GM12891 (cell line): ENCODE data around the gene RHOBTB1.

Experiments
- POLR2A ChIP-seq: IDR thresholded peaks from 2 replicates; pipeline ENCODE4 v1.6.1; 2011; ENCODE audit warnings: low read depth, low read length, control low read depth
- POLR2AphosphoS5 ChIP-seq: IDR thresholded peaks from 2 replicates; pipeline ENCODE4 v1.6.1; 2011; ENCODE audit warnings: low read depth, low read length, control low read depth
- POU2F2 ChIP-seq: IDR thresholded peaks from 2 replicates; pipeline ENCODE4 v1.6.1; 2011; ENCODE audit warnings: low read depth, mild to moderate bottlenecking, control low read depth, low read length, moderate library complexity
- SPI1 ChIP-seq: IDR thresholded peaks from 2 replicates; pipeline ENCODE4 v1.6.1; 2011; ENCODE audit warnings: low read depth, low read length, control low read depth
- TAF1 ChIP-seq: IDR thresholded peaks from 2 replicates; pipeline ENCODE4 v1.6.1; 2011; ENCODE audit warnings: low read depth, low read length, control low read depth

GRCh38 chr10:60898321-60898720, 45.7 kb downstream of the RHOBTB1 start:
- TF ChIP-seq POLR2A (no peak), SPI1 (no peak), TAF1 (no peak), POU2F2 (no peak), POLR2AphosphoS5 (no peak)
